ENCODE measurements around the gene DEFB108B.
"Not testable (repeated sequence)": the region's sequence is repeated elsewhere in the genome, so short reads cannot be mapped to it uniquely, and the experiment has no call there.

DEFB108B gene, protein sequence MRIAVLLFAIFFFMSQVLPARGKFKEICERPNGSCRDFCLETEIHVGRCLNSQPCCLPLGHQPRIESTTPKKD

DNA sequence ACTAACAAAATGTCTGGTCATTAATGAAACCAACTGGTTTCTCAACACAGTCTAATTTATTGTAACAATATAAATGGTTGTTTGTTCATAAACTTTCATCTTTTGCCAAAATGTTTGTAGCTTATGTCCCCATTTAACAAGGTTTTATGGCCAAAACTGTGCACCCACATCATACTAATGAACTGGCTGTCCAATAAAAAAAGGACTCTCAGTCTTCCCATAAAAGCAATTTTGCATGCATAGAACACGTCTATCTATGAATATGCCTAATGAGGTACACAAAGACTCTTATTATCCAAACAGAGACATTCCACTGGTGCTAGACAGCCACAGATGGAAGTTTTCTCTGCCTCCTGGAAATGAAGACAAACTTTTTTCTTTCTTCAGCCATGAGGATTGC is at the start of gene DEFB108B:
Gene DEFB108B, plus strand, starts transcription at position 390 of the 400 bp plus-strand sequence. Its CDS starts 0 bp downstream, at position 390.
- not testable (repeated sequence) for DNase-seq

DNA sequence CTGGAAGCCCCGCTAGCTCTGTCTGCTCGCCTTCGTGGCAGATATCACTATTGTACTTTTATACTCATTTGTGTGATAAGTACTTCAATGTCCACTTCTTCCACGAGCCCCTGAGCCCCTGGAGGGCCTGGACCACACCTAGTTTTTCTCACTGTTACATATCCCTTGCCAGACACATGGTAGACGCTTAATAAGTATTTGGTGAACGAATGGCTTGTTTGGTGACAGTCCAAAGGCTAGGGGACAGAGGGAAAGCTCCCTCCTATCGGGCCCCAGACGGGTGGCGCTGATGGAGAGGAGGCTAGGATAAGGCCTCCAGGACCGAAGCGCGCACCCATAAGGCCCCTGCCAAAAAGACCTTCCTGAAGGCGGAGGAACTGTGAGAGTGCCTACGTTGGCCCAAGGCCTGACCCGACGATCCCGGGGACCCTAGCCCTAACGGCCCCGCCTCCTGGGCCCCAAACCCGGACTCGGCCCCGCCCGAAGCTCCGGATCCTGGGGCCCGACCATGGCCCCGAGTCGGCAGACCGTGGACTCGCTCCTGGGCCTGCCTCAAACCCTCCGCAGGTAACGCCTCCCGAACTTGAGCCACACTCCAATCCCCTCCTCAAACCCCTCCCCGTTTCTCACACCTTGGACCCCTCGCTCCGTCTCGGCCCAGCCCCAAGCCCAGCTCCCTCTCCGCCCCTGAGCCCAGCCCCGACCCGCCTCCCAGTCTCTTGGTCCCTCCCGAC is 46.7 kb upstream of the DEFB108B start:
- DNase-seq: peak; percentile 81

DNA sequence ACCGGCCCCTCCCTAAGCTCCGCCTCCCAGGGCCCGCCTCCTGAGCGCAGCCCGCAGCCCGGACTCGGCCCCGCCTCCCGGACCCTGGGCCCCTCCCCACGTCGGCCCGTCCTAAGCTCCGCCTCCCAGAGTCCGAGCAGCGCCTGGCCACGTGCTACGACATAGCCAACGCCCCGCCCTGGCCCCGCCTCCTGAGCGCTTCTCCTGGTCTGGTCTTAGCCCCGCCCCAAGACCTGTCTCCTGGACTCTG is 46.2 kb upstream of the DEFB108B start:
- DNase-seq: not testable (repeated sequence)

DNA sequence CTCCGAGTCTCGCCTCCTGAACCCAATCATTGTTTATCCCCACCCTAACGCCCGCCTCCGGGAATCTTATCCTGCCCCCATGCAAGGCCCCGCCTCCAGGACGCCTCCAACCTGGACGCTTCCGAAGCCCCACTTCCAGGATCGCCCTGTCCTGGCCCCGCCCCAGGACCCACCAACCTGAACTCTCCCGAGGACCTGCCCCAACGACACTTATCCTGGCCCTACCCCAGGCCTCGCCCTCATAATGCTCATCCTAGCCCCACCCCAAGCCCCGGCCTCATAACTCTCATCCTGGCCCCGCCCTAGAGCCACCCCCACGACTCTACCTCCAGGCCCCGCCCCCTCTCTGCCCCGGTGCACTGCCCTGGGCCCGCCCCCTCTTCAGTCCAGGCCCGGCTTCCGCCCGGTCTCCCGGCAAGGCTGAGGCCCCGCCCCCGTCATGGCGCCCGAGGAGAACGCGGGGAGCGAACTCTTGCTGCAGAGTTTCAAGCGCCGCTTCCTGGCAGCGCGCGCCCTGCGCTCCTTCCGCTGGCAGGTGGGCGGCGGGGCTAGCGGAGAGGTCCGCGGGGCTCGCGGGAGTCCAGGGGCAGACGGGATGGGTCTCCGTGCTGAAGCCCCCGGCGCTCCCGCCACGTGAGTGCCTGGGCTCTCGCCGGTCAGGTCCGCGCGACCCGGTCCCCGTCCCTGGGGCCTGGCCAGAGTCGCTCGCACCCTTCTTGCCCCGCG is 45.7 kb upstream of the DEFB108B start:
- DNase-seq: peak; percentile 99

DNA sequence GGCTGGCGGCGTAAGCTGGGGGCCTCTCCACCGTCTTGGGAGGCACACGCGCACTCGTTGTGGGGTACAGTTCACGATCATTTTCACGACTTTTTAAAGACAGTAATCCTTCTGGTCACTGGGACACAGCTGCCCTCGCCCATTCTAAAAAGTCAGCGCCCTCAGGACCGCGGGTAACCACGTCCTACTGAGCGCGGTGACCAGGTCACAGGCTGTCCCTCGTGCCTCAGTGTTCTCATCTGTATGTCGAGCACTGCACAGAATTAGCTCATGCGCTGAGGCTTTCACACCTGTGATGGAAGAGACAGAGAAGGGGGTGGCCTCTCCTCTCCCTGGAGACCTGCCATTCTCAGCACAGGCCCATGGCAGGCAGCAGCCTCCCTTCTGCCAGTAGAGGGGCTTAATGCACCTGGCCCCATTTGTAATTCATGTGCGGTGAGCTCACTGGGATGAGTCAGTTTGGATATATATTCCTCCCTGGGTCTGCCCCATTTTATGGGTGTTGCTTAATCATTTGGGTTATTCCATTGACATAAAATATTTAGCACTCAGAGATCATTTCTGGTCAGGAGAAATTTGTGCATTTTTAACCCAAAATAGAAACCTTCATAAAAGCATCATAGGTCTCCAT is 45.1 kb upstream of the DEFB108B start:
- DNase-seq: peak; percentile 79

DNA sequence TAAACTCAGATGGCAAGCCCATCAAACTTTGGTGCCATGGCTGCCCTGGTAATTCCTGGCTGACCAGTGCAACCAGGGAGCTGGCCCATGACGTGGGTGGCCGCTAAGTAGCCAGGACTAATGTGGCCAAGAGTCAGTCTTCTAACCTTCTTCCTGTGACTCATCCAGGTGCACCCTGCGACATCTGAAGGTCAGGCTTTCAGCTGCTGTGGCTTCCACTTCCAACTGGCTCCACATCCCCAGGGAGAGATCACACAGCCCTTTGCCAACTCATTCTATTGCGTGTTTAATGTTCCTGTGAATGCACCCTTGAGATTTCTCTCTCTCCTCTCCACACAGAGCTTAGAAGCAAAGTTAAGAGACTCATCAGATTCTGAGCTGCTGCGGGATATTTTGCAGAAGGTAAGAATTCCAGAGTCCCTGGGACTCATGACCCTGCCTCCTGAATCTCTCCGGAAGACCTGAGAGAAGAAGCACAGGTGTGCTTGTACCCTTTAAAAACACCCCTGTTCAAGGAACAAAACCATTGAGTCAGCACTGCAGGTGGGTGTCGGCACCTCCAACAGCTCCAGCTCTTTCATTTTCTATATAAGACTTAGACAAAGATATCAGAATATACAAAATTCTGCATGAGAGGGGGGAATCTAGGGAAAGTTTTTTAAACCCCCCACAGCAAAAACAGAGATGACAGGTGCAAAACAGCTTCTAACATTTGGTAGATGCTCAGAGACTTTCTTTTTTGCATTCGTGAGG is 43.4 kb upstream of the DEFB108B start:
- not testable (repeated sequence) for DNase-seq

DNA sequence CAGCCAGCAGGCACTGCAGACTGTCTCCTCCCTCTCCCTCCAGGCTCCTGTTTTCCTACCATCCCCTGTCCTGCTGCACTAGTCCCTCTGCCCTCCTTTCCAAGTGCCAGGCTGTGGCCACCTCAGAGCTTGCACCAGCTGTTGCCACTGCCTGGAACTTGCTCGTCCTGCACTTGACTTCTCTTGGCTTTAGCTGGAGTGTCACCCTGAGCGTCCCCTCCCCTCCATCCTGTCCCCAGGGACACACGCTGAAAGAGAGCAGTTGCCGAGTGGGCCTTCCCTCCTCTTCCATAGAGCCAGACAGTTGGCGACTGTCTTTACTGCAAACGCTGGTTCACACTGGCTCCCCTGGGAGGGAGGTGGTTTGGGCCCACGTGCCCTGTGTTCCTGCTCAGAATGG is 41.9 kb upstream of the DEFB108B start:
- DNase-seq: not testable (repeated sequence)

DNA sequence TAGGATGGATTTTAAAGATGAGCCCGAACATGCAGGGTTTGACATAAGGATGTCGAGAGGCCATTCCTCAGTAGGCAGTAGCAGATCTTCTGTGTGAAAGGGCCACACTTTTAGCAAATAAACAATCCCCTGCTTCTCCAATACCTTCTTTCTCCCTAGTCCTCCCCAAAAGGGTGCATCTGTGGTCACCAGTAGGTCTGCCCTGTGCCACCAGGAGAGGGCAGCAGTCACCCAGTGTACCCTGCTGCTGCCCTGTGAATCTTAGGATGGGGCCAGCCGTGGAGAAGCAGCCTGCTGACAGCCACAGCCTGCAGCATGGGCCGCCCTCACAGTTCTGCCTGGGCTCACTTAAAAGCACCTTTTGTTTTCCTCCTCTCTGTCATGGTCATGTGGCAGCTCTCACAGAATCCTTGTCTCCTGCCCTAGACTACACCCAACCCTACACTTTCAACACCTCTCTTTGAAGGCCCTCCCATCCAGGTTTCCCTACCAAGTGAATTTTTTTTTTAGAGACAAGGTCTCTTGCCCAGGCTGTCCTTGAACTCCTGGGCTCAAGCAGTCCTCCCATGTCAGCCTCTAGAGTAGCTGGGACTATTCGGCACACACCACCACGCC is 40.3 kb upstream of the DEFB108B start:
- peak; percentile 45 for DNase-seq

DNA sequence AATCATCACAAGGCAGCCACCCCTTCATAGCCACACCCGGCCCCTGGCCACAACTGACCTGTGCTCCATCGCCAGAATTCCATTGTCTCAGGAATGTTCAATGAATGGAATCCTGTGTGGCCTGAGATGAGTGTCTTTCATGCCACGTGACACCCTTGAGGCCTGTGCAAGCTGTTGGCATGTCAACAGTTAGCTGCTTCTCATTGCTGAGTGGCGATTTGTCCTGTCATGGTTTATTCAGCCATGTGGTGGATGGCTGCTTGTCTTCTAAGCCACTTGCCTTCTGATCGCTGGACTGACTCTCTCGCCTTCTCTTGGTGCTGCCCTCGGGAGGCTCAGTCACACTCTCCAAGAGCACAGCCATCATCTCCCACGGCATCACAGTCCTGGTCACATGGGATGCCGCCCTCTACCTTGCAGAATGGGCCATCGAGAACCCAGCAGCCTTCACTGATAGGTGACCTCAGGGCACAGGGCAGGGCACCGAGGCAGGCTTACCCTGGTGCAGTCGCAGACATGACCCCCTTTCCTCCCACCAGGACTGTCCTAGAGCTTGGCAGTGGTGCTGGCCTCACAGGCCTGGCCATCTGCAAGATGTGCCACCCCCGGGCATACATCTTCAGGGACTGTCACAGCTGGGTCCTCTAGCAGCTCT is 38.5 kb upstream of the DEFB108B start:
- DNase-seq: peak; percentile 88

DNA sequence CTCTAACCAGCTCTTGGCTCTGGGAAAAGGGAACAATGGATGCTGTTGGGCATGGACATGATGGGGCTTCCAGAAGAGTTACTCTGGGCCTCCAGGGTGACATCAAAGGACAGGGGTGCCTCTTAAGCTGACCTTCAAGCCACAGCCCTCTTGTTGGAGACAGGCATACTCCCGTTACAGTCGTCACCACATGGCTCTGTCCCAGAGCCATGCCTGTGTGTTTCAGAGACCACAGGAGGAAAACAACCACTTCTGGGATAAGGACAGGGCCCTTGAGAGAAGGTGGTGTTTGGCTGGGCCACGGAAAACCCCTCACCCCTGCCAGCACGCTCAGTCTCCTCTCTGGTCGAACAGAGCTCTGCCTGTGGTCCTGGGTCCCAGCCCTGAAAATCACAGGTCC is 37.8 kb upstream of the DEFB108B start:
- DNase-seq: not testable (repeated sequence)

DNA sequence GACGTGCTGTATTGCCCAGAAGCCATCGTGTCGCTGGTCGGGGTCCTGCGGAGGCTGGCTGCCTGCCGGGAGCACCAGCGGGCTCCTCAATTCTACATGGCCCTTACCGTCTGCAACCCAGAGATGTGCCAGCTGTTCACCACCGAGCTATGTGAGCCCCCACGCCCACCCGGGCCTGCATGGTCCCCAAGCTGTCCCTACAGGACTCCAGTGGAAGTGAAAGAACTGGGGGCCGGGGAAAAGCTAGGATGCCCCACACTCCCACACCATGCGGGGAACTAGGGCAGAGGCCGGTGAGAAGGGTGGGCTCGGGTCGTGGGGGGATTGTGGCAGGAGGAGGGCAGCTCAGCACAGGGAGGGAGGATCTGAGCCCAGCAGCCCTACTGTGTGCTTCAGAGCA is 37.0 kb upstream of the DEFB108B start:
- not testable (repeated sequence) for DNase-seq

DNA sequence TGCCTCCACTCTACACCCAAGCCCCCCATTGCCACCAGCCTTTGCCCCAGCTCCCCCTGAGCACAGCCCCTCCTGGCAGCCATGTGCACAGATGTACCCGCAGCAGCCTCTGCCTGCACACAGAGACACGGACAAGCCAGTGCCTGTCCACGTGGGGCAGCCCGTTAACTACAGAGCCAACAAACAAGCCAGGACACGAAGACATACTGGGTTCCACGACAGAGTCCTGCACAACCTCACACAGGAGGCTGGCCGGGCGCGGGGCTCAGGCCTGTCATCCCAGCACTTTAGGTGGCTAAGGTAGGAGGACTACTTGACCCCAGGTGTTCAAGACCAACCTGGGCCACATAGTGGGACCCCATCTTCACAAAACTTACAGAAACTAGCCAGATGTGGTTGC is 36.2 kb upstream of the DEFB108B start:
- DNase-seq: not testable (repeated sequence)

DNA sequence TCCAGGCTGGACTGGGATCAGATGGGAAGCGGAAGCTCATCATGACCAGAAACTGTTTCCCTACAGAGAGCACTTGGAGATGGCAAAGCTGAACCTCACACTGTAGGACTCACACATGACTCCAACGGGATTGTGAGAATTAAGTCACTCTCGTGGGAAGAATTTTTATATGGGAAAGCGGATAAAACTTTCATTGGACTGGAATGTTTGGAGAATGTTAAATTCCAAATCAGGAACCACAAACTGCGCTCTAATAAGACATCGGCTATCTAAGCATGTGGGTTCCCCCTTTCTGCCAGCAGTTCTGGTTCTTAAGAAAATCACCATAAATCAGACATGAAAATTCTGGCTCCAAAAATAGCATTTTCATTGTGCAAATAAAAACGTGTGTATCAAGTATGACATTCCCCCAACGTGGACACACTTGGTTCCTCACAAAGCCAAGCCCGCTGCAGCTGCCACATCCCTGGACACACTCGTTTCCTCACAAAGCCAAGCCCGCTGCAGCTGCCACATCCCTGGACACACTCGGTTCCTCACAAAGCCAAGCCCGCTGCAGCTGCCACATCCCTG is 33.4 kb upstream of the DEFB108B start:
- DNase-seq: peak; percentile 74

DNA sequence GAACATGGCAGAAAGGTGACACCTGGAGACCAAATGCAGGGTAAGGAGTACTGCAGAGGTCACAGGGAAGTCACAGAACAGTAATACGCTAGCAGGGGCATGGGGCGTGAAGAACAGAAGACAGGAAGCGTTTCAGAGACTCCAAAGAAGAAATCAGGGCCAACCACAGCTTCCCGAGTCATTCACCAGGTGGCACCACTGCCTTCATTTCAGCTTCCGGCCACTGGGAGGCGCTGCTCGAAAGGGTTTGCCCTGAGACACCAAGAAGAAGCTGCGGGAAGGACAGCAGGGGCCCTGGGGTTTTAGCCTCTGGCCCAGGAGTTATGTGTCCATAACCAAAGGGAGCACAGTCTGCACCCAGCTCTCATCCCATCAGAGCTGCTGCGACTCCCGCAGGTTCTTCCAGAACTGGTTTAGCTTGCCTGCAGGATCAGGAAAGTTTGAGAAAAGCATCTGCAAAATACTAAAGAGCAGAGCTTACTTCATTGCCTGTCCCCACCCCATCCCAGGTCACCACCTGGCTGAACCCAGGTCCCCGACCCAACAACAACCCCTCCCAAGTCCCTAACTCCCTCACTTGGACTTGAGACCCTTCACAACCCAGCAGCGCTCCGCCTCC is 32.6 kb upstream of the DEFB108B start:
- DNase-seq: peak; percentile 81

DNA sequence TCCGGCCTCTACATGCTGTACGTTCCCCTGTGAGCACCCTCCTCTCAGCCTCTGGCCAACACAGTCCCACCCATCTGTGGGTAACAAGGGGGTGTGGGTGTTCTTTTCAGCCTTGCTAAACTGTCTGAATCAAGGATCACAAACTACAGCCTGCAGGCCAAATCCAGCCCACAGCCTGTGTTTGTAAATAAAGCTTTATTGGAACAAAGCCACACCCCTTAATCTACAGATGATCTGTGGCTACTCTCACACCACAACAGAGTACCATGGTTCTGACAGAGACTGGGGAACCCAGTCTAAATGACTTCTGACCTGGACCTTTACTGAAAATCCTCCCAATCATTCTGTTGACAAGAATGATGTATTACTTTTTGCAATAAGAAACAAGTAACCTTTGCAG is 32.0 kb upstream of the DEFB108B start:
- DNase-seq: not testable (repeated sequence)

DNA sequence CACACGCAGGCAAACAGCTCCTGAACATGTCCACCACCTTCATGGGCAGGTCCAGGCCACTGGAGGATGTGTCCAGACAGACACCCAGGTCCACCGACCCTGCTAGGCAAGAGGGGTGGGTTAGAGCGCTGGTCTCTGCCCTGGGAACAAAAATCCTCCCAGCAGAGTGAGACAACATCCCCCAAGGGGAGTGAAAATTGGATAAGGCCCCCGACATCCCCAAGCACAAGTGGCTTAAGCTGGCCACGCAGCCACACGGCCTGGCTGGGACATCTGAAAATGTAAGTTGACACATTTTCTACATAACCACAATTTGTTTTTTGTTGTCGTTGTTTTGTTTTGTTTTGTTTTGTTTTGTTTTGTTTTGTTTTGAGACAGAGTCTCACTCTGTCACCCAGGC is 30.1 kb upstream of the DEFB108B start:
- DNase-seq: not testable (repeated sequence)

DNA sequence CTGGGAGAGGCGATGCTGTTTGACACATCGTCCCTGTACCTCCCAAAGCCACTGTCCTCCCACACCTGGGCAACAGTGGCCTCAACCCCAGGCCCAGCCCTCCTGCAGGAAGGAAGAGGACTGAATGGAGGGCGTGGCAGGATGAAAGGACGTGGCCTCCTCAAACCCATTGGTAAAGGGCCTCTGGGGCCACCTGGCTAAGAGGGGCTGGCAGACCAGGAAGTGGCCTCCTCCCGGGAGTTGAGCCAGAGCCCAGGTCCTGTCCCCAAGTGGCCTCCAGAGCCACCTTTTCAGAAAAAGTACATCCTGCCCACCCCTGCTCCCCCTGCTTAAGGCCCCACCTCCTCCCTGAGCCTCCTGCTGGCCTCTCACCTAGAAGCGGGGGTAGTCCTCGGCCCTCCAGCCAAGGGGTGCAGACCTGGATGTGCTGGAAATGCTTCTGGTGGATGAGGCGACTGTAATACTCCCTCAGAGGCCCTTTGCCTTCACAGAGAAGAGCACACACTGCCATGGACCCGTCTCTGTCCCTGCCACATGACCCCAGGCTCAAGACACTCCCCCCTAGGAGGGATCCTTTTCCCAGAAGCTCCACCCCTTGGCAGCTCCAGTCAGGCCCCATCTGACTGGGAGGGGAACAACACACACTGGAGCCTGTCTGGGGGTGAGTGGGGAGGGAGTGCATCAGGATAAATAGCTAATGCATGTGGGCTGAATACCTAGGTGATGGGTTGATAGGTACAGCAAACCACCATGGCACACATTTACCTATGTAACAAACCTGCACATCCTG is 28.6 kb upstream of the DEFB108B start:
- not testable (repeated sequence) for DNase-seq

DNA sequence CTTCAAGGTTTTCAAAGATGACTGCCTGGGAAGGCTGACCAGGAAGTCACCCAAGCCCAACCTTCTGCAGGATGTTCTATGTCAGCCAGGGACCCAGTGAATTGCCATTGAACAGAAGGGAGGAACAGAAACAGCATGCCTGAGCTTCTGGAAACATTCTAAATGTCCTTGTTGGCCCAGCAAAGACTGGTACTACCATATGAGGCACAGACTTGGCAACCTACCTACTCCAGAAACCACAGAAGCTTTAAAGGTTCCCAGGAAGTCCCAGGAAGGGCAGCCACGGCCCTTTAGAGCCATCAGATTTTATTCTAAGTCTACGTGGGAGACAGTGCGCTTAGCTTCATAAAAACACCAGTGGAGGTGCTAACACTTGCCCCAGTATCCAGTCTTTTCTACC is 20.5 kb upstream of the DEFB108B start:
- DNase-seq: not testable (repeated sequence)

DNA sequence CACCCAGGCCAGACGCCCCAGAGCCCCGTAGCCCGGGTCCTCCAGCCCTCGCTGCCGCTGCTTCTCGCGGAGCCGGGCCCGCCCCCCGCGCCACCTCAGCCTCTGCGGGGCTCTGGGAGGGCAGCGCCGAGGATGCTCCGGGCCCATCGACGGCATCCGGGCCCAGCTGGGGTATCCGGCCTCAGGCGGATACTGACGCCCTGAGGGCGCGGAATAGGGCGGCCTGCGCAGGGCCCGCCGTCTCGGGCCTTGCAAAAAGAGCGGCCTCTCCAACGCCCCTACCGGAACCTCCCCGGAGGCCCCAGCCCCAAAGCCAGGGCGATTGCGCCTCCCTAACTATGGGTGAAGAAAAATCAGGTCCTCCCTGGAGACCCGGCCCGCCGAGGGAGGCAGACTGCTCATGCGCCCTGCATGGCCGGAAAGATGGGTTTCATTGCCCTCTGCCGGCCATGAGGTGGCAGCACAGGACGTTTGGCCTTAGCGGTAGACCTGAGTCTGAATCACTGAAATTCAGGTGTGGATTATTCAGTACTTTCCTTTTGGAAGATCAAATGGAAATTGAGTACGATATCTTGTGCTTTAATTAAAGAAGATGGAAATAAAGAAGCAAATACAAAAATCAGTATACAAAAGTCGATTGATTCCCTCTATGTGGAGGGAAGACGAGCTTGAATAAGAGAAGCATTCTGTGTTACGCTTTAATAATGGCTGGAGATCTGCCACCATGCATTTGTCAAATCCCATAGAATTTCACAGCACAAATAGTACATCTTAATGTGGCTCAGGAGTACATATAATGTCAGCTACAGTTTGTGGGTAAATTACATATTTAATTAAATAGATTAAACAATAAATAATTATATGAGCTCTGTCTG is 19.3 kb upstream of the DEFB108B start:
- peak; percentile 73 for DNase-seq

All from EL (cell line).